OCI-LY7 (cell line): ENCODE data around the gene ICAM1. TPM values are rescaled to one million over a fixed set of nuclear protein-coding genes. Genes with fewer than 3 reads are reported as not detected.
"Not testable (repeated sequence)": the region's sequence is repeated elsewhere in the genome, so short reads cannot be mapped to it uniquely, and the experiment has no call there.

Experiments
- BruUV-seq: library from RNA; stranded (reverse); fragments of 400-500 nt; replicated peaks from 2 replicates; lab custom pipeline; 2021; lab: Mats Ljungman, UMichigan
- CTCF ChIA-PET: fragments of 300-600 bp; sonication (Branson Sonifier 250); formaldehyde crosslinking; loops from one replicate; lab custom pipeline; 2022; ENCODE audit warnings: antibody characterized with exemption; ENCODE audit not compliant: unreplicated experiment; lab: Charles Lee
- POLR2A ChIA-PET: fragments of 300-600 bp; sonication (Branson Sonifier 250); formaldehyde crosslinking; loops from one replicate; lab custom pipeline; 2022; ENCODE audit warnings: antibody characterized with exemption; lab: Charles Lee
- DNase-seq: peaks from one replicate; pipeline ENCODE4 v3.0.0-alpha.2; 2015; ENCODE audit warnings: low spot score
- H2AFZ ChIP-seq: fragments of 200-600 bp; sonication (generic), shearing (Covaris generic); 2 replicates; pipeline ENCODE4 v1.6.1; 2014; ENCODE audit warnings: mild to moderate bottlenecking, antibody characterized with exemption, low read length, moderate library complexity
- H3K27ac ChIP-seq: fragments of 200-600 bp; sonication (generic); 2 replicates; pipeline ENCODE4 v1.5.1; 2014; ENCODE audit warnings: mixed run types, low read depth, mild to moderate bottlenecking, moderate library complexity, low read length, inconsistent platforms; ENCODE audit not compliant: poor library complexity, severe bottlenecking
- H3K36me3 ChIP-seq: fragments of 200-600 bp; sonication (generic); 2 replicates; pipeline ENCODE4 v1.6.1; 2014; ENCODE audit warnings: mild to moderate bottlenecking, antibody characterized with exemption, low read length, moderate library complexity, mixed read lengths; ENCODE audit not compliant: insufficient read depth
- H3K4me1 ChIP-seq: fragments of 200-600 bp; sonication (generic); 2 replicates; pipeline ENCODE4 v1.5.1; 2014; ENCODE audit warnings: mild to moderate bottlenecking, low read length; ENCODE audit not compliant: insufficient read depth, poor library complexity, severe bottlenecking
- H3K4me2 ChIP-seq: fragments of 200-600 bp; sonication (generic); 2 replicates; pipeline ENCODE4 v1.6.1; 2014; ENCODE audit warnings: mild to moderate bottlenecking, low read length
- H3K4me3 ChIP-seq: fragments of 200-600 bp; sonication (generic); 2 replicates; pipeline ENCODE4 v1.5.1; 2014; ENCODE audit warnings: mild to moderate bottlenecking, low read depth, low read length; ENCODE audit not compliant: poor library complexity, severe bottlenecking
- H3K79me2 ChIP-seq: fragments of 200-600 bp; sonication (generic); 2 replicates; pipeline ENCODE4 v1.6.1; 2016; ENCODE audit warnings: low read depth, mild to moderate bottlenecking, low read length, moderate library complexity, mixed read lengths; ENCODE audit not compliant: insufficient read depth
- H3K9me2 ChIP-seq: fragments of 200-600 bp; sonication (generic); 2 replicates; pipeline ENCODE4 v1.6.1; 2016; ENCODE audit warnings: mild to moderate bottlenecking, low read length, mixed read lengths; ENCODE audit not compliant: insufficient read depth
- H3K9me3 ChIP-seq: fragments of 200-600 bp; sonication (generic); 2 replicates; pipeline ENCODE4 v1.6.1; 2014; ENCODE audit warnings: mild to moderate bottlenecking, mixed run types, low read length, mixed read lengths
- H4K20me1 ChIP-seq: fragments of 200-600 bp; sonication (generic); 2 replicates; pipeline ENCODE4 v1.6.1; 2014; ENCODE audit warnings: mild to moderate bottlenecking, antibody characterized with exemption, low read length, moderate library complexity, mixed read lengths; ENCODE audit not compliant: insufficient read depth
- CTCF ChIP-seq: fragments of 200-600 bp; sonication (generic); conservative IDR thresholded peaks from 2 replicates; pipeline ENCODE4 v1.5.1; 2014; ENCODE audit warnings: mild to moderate bottlenecking, antibody characterized with exemption, low read length, moderate library complexity, mixed read lengths
- EZH2phosphoT487 ChIP-seq: fragments of 200-600 bp; sonication (generic); IDR thresholded peaks from 2 replicates; pipeline ENCODE4 v1.6.1; 2018; ENCODE audit warnings: low read depth, borderline replicate concordance, mild to moderate bottlenecking, mixed run types, antibody characterized with exemption, low read length, moderate library complexity, mixed read lengths
- intact Hi-C: fragments of 100-400 bp; cut with micrococcal nuclease; formaldehyde crosslinking; loops from one replicate; pipeline ENCODE4 v1.10.0; 2022; ENCODE audit not compliant: unreplicated experiment
- total RNA-seq, 2 experiments: library from RNA; depleted of rRNA in 1 of 2; stranded (reverse); fragments of >200 nt in 1 of 2; shearing (Covaris generic) in 1 of 2; gene quantifications; 2 replicates each; pipeline ENCODE4 v1.2.3, GENCODE V29; 2014 to 2022

ICAM1 gene
- total RNA-seq, 2 experiments from 2014 or later = 12.0 to 13.4 TPM

- Histone ChIP-seq H3K27ac (no peak overlapping the region), H3K9me3 (no peaks in the 10 kb centered on the region), H3K9me2 (no peaks in the 10 kb centered on the region), H4K20me1 (no peaks in the 10 kb centered on the region), H3K4me1 (no peaks in the 10 kb centered on the region), H3K4me2 (no peak overlapping the region), H3K79me2 (no peaks in the 10 kb centered on the region), H3K36me3 (0 out of 2 replicates have a peak, but pooled peaks cover 12% of the 10 kb centered on the region), H3K4me3 (no peak overlapping the region), H2AFZ (no peak overlapping the region)
- intact Hi-C loops = no loop called here
- no TSS peak for BruUV-seq
- POLR2A ChIA-PET = interaction anchor here (0.7 to 1.3 kb wide), 4 partner anchors 8 to 54 kb away, joined by 3 read pairs; partner anchors contain the start of gene ICAM5
- DNase-seq = no peak
- CTCF ChIA-PET = no interaction called here
- TF ChIP-seq CTCF = no peak
- TF ChIP-seq EZH2phosphoT487 = no peak
These were observed 9.0 kb downstream of the ICAM1 start for GRCh38 chr19:10279737-10280442.

GRCh38 chr19:10282043-10282442 lies 11.1 kb downstream of the ICAM1 start:
- H3K9me3 ChIP-seq, H4K20me1 ChIP-seq, H3K4me2 ChIP-seq, H3K9me2 ChIP-seq, DNase-seq, H2AFZ ChIP-seq, H3K79me2 ChIP-seq, H3K4me3 ChIP-seq, CTCF ChIA-PET, BruUV-seq, H3K27ac ChIP-seq, intact Hi-C loops: not testable (repeated sequence)
- POLR2A ChIA-PET = interaction anchor here (0.6 kb wide), 1 partner anchor 44 kb away, joined by 3 read pairs; no protein-coding TSS in a partner anchor
- Histone ChIP-seq H3K36me3 (peaks cover 23% of the 10 kb centered on the region; the same call in 1 of the 2 replicates), H3K4me1 (peaks cover 18% of the 10 kb centered on the region)

GRCh38 chr19:10283301-10284064 lies 12.6 kb downstream of the ICAM1 start:
- Histone ChIP-seq H3K27ac (no peak overlapping the region), H4K20me1 (no peaks in the 10 kb centered on the region), H3K9me2 (no peaks in the 10 kb centered on the region), H3K9me3 (no peaks in the 10 kb centered on the region), H3K36me3 (peaks cover 23% of the 10 kb centered on the region; the same call in 1 of the 2 replicates), H3K4me3 (no peak overlapping the region), H3K79me2 (no peaks in the 10 kb centered on the region), H3K4me1 (peaks cover 31% of the 10 kb centered on the region), H3K4me2 (no peak overlapping the region), H2AFZ (no peak overlapping the region)
- no TSS peak for BruUV-seq
- intact Hi-C loops = no loop called here
- TF ChIP-seq CTCF (no peak), EZH2phosphoT487 (no peak)
- ChIA-PET POLR2A (interaction anchor here (0.6 kb wide), 1 partner anchor 54 kb away, joined by 6 read pairs; no protein-coding TSS in a partner anchor), CTCF (no interaction called here)
- no peak for DNase-seq
